Panc1 (cell line): ENCODE measurements around the gene SULF2. TPM values are rescaled to one million over a fixed set of nuclear protein-coding genes. Genes with fewer than 3 reads are reported as not detected.

Experiments used
- ATAC-seq: fragments of 200-7000 bp; cut with Tn5 transposase; 2 replicates; pipeline ENCODE4 v1.9.1; 2020; ENCODE audit warnings: mild to moderate bottlenecking, moderate library complexity
- BruUV-seq: library from RNA; stranded (reverse); fragments of 400-500 nt; replicated peaks from 2 replicates; lab custom pipeline; 2021; lab: Mats Ljungman, UMichigan
- CTCF ChIA-PET: fragments of 300-600 bp; sonication (Branson Sonifier 250); formaldehyde crosslinking; loops from one replicate; lab custom pipeline; 2022; ENCODE audit warnings: antibody characterized with exemption; lab: Charles Lee
- POLR2A ChIA-PET: fragments of 300-600 bp; sonication (Branson Sonifier 250); formaldehyde crosslinking; loops from one replicate; lab custom pipeline; 2022; ENCODE audit warnings: antibody characterized with exemption; lab: Charles Lee
- DNase-seq: peaks from one replicate; pipeline ENCODE4 v3.0.0-alpha.2; 2010; ENCODE audit warnings: low read depth, low spot score
- H3K27ac ChIP-seq: 2 replicates; pipeline ENCODE4 v1.5.1; 2011; ENCODE audit warnings: mild to moderate bottlenecking, low read length, inconsistent platforms
- H3K27me3 ChIP-seq: fragments of 200-500 bp; sonication (Bioruptor generic); 2 replicates; pipeline ENCODE4 v1.6.0; 2014; ENCODE audit warnings: low read length, inconsistent platforms; ENCODE audit not compliant: control insufficient read depth, insufficient read depth
- H3K36me3 ChIP-seq: fragments of 200-500 bp; sonication (Bioruptor generic); 2 replicates; pipeline ENCODE4 v1.5.1; 2014; ENCODE audit warnings: inconsistent platforms, mild to moderate bottlenecking, low read length, moderate library complexity; ENCODE audit not compliant: control insufficient read depth, insufficient read depth
- H3K4me1 ChIP-seq: 2 replicates; pipeline ENCODE4 v1.5.1; 2011; ENCODE audit warnings: inconsistent platforms, mild to moderate bottlenecking, low read length, moderate library complexity; ENCODE audit not compliant: control insufficient read depth, insufficient read depth
- H3K4me3 ChIP-seq, 2 experiments: 2 replicates each; pipeline ENCODE4 v1.5.1; 2011 to 2012; ENCODE audit warnings: low read depth in 2 of 2, low read length in 2 of 2, mild to moderate bottlenecking in 2 of 2, inconsistent platforms in 1 of 2, moderate library complexity in 1 of 2
- H3K9me3 ChIP-seq: fragments of 200-500 bp; sonication (Bioruptor generic); 2 replicates; pipeline ENCODE4 v1.5.1; 2014; ENCODE audit warnings: low read depth, mild to moderate bottlenecking, inconsistent platforms, low read length, moderate library complexity; ENCODE audit not compliant: control insufficient read depth, insufficient read depth
- CTCF ChIP-seq: fragments of 450-650 bp; IDR thresholded peaks from 2 replicates; pipeline ENCODE4 v1.5.1; 2017; ENCODE audit warnings: mild to moderate bottlenecking
- POLR2AphosphoS5 ChIP-seq: IDR thresholded peaks from 2 replicates; pipeline ENCODE4 v1.6.1; 2012; ENCODE audit warnings: mild to moderate bottlenecking, low read depth, low read length, moderate library complexity
- REST ChIP-seq, 2 experiments: IDR thresholded peaks; 2 replicates each; pipeline ENCODE4 v1.6.1; 2011 to 2012; ENCODE audit warnings: low read depth in 2 of 2, control low read depth in 1 of 2, low read length in 1 of 2, mild to moderate bottlenecking in 1 of 2, moderate library complexity in 1 of 2; ENCODE audit not compliant: insufficient read depth in 1 of 2
- SIN3A ChIP-seq: IDR thresholded peaks from 2 replicates; pipeline ENCODE4 v1.6.1; 2012; ENCODE audit warnings: low read depth, mild to moderate bottlenecking, low read length, moderate library complexity, borderline replicate concordance; ENCODE audit not compliant: insufficient read depth
- TCF7L2 ChIP-seq: IDR thresholded peaks from 2 replicates; pipeline ENCODE4 v1.6.1; 2011; ENCODE audit warnings: mild to moderate bottlenecking, low read depth, low read length, inconsistent platforms
- in situ Hi-C: cut with HindIII; loops from 2 replicates; pipeline ENCODE4 v1.10.0; 2016; ENCODE audit warnings: low sequenced_read_pairs, low pct_unique_long_range_greater_than_20kb
- intact Hi-C: fragments of 100-400 bp; cut with micrococcal nuclease; formaldehyde crosslinking; loops from one replicate; pipeline ENCODE4 v1.10.0; 2022; ENCODE audit not compliant: unreplicated experiment
- total RNA-seq: library from RNA; stranded (reverse); gene quantifications from one replicate; pipeline ENCODE4 v1.2.1, GENCODE V29; 2021; ENCODE audit not compliant: unreplicated experiment

SULF2 gene
- total RNA-seq, 1 experiment from 2014 or later = 1.4 TPM

- Histone ChIP-seq H3K4me3 (no peak overlapping the region), H3K27ac (no peak overlapping the region), H3K4me1 (no peaks in the 10 kb centered on the region), H3K36me3 (no peaks in the 10 kb centered on the region), H3K9me3 (no peaks in the 10 kb centered on the region), H3K27me3 (no peaks in the 10 kb centered on the region)
- CTCF ChIA-PET = interaction anchor here (0.7 kb wide), 1 partner anchor 219 kb away, joined by 3 read pairs; no protein-coding TSS in a partner anchor
- TF ChIP-seq SIN3A = no peak
- TF ChIP-seq TCF7L2 = no peak
- no peak for TF ChIP-seq CTCF
- no peak for TF ChIP-seq POLR2AphosphoS5
- no peak for TF ChIP-seq REST (IDR thresholded peaks at IDR 0.05; ENCODE audit: insufficient read depth in 1 of 2, low read depth in 2 of 2, low read length in 1 of 2)
- in situ Hi-C loops = no loop called here
- POLR2A ChIA-PET = no interaction called here
- no TSS peak for BruUV-seq
- ATAC-seq (no peak), DNase-seq (no peak)
- intact Hi-C loops = loop anchor here (5.0 kb wide), 1 partner anchor 946 kb away; no protein-coding TSS in a partner anchor
Measured at GRCh38 chr20:47676219-47676721, 109.0 kb downstream of the SULF2 start.

- TF ChIP-seq CTCF (no peak), SIN3A (no peak), REST (IDR thresholded peaks at IDR 0.05; ENCODE audit: insufficient read depth in 1 of 2, low read depth in 2 of 2, low read length in 1 of 2) (no peak), TCF7L2 (no peak)
- no peak for ATAC-seq
- ChIA-PET POLR2A (interaction anchor here (0.5 kb wide), 1 partner anchor 365 kb away, joined by 3 read pairs; no protein-coding TSS in a partner anchor), CTCF (interaction anchor here (0.7 kb wide), 1 partner anchor 219 kb away, joined by 3 read pairs; no protein-coding TSS in a partner anchor)
- Histone ChIP-seq H3K27ac (no peak overlapping the region), H3K4me1 (no peaks in the 10 kb centered on the region), H3K27me3 (no peaks in the 10 kb centered on the region), H3K36me3 (no peaks in the 10 kb centered on the region), H3K9me3 (no peaks in the 10 kb centered on the region), H3K4me3 (no peak overlapping the region)
- no TSS peak for BruUV-seq
- in situ Hi-C loops (no loop called here), intact Hi-C loops (loop anchor here (5.0 kb wide), 1 partner anchor 947 kb away; no protein-coding TSS in a partner anchor)
- DNase-seq = no peak
Measured at GRCh38 chr20:47675190-47676142, 109.8 kb downstream of the SULF2 start.
